Gastrocnemius medialis (tissue), 4 donors: ENCODE measurements around the gene ACTN4. TPM values are rescaled to one million over a fixed set of nuclear protein-coding genes. Genes with fewer than 3 reads are reported as not detected.

ENCODE experiments used
- ATAC-seq, 2 donors: fragments of 150-250 bp; one replicate each; pipeline ENCODE4 v1.9.1; 2016
- DNase-seq, 2 donors: peaks; one replicate each; pipeline ENCODE4 v3.0.0-alpha.2; 2019
- H3K27ac ChIP-seq, 4 donors: fragments of 200-600 bp; sonication (generic); 1 replicate in 1 of 4; 2 replicates in 3 of 4; pipeline ENCODE4 v1.5.1; 2016 to 2018; ENCODE audit warnings: mild to moderate bottlenecking in 2 of 4, moderate library complexity in 1 of 4
- H3K27me3 ChIP-seq, 3 donors: fragments of 200-600 bp; sonication (generic) in 2 of 3; 1 replicate in 1 of 3; 2 replicates in 2 of 3; pipeline versions ENCODE4 v1.5.1 to v1.6.0; 2016 to 2019; ENCODE audit warnings: mild to moderate bottlenecking in 1 of 3, moderate library complexity in 1 of 3
- H3K36me3 ChIP-seq, 2 donors: fragments of 200-600 bp; sonication (generic) in 1 of 2; one replicate each; pipeline ENCODE4 v1.5.1; 2017 to 2018
- H3K4me1 ChIP-seq, 2 donors: fragments of 200-600 bp; sonication (generic) in 1 of 2; one replicate each; pipeline ENCODE4 v1.5.1; 2016 to 2017; ENCODE audit warnings: mild to moderate bottlenecking in 2 of 2
- H3K4me3 ChIP-seq, 4 donors: fragments of 200-600 bp; sonication (generic) in 3 of 4; 1 replicate in 1 of 4; 2 replicates in 3 of 4; pipeline ENCODE4 v1.5.1; 2016 to 2019; ENCODE audit warnings: mild to moderate bottlenecking in 2 of 4
- H3K9me3 ChIP-seq, 3 donors: fragments of 200-600 bp; sonication (generic) in 2 of 3; 1 replicate in 1 of 3; 2 replicates in 2 of 3; pipeline ENCODE4 v1.5.1; 2016 to 2019
- CTCF ChIP-seq, 5 experiments: fragments of 450-650 bp in 3 of 5; fragments of 200-600 bp in 2 of 5; sonication (generic) in 2 of 5; IDR thresholded peaks in 4 of 5; conservative IDR thresholded peaks in 1 of 5; 1 replicate in 4 of 5; 2 replicates in 1 of 5; pipeline ENCODE4 v1.5.1; 2016 to 2019; ENCODE audit warnings: antibody characterized with exemption in 5 of 5, mild to moderate bottlenecking in 3 of 5, moderate library complexity in 3 of 5
- POLR2A ChIP-seq, 2 donors: fragments of 450-650 bp; IDR thresholded peaks; one replicate each; pipeline ENCODE4 v1.6.1; 2017; ENCODE audit warnings: antibody characterized with exemption in 2 of 2, mild to moderate bottlenecking in 2 of 2, moderate library complexity in 2 of 2
- in situ Hi-C, 4 donors: fragments of 200-750 bp; cut with MboI; loops; one replicate each; pipeline versions ENCODE4 v1.15.0 to v1.8.0; 2017; ENCODE audit warnings: low sequenced_read_pairs in 4 of 4
- intact Hi-C: fragments of 100-400 bp; cut with DNase I; formaldehyde crosslinking; loops from one replicate; pipeline ENCODE4 v1.15.1; 2023; ENCODE audit warnings: low total_unique reads
- total RNA-seq, 4 donors: library from RNA; depleted of rRNA; stranded (reverse); fragments of >200 nt; gene quantifications; one replicate each; pipeline versions ENCODE4 v1.1.0 to v1.2.3, GENCODE V29; 2016

The ACTN4 gene
- total RNA-seq, 4 donors from 2014 or later, result 32.0 to 85.3 (median 63.9) TPM

GRCh38 chr19:38723606-38723965 lies 76.1 kb downstream of the ACTN4 start:
- in situ Hi-C loops (no loop called here), intact Hi-C loops (no loop called here)
- no peak for ATAC-seq
- Histone ChIP-seq H3K27me3 (no peaks in the 10 kb centered on the region), H3K4me3 (no peak overlapping the region), H3K27ac (peak overlapping the region; percentile 23 to 78 (median 66)), H3K36me3 (peaks cover 8 to 78% of the 10 kb centered on the region in 2 donors), H3K4me1 (peaks cover 10 to 11% of the 10 kb centered on the region in 2 donors), H3K9me3 (no peaks in the 10 kb centered on the region)
- no peak for DNase-seq
- TF ChIP-seq CTCF (IDR thresholded peaks at IDR 0.05 in 4 of 5, conservative IDR thresholded peaks at IDR 0.05 in 1 of 5) (no peak), POLR2A (IDR thresholded peaks at IDR 0.05) (no peak)

- no peak for ATAC-seq
- in situ Hi-C loops (no loop called here), intact Hi-C loops (no loop called here)
- H3K27ac ChIP-seq, result peak overlapping the region in 3 of 4 donors; percentile 56 to 78 (median 76)
- no peaks in the 10 kb centered on the region for H3K9me3 ChIP-seq
- DNase-seq, result no peak
- no peak overlapping the region for H3K4me3 ChIP-seq
- no peak for TF ChIP-seq CTCF (IDR thresholded peaks at IDR 0.05 in 4 of 5, conservative IDR thresholded peaks at IDR 0.05 in 1 of 5)
- TF ChIP-seq POLR2A (IDR thresholded peaks at IDR 0.05), result no peak
- H3K36me3 ChIP-seq, result peaks cover 8 to 83% of the 10 kb centered on the region in 2 donors
- H3K27me3 ChIP-seq, result no peaks in the 10 kb centered on the region
- peaks cover 8 to 10% of the 10 kb centered on the region in 2 donors for H3K4me1 ChIP-seq
Measured at GRCh38 chr19:38723990-38724854, 76.8 kb downstream of the ACTN4 start.

GRCh38 chr19:38725469-38726283 lies 78.2 kb downstream of the ACTN4 start:
- H3K27me3 ChIP-seq, result no peaks in the 10 kb centered on the region
- in situ Hi-C loops (loop anchor here in 2 of 4 donors (25.0 kb wide), 1 partner anchor 187 kb away; the partner anchor contains the start of gene CCER2 (in 2 of the 2)), intact Hi-C loops (no loop called here)
- no peak overlapping the region for H3K4me3 ChIP-seq
- no peaks in the 10 kb centered on the region for H3K9me3 ChIP-seq
- ATAC-seq (no peak), DNase-seq (no peak)
- H3K36me3 ChIP-seq, result peaks cover 8 to 93% of the 10 kb centered on the region in 2 donors
- TF ChIP-seq CTCF (IDR thresholded peaks at IDR 0.05 in 4 of 5, conservative IDR thresholded peaks at IDR 0.05 in 1 of 5) (no peak), POLR2A (IDR thresholded peaks at IDR 0.05) (no peak)
- H3K4me1 ChIP-seq, result peaks cover 0 to under 1% of the 10 kb centered on the region in 2 donors
- H3K27ac ChIP-seq, result peak overlapping the region in 2 of 4 donors; percentile 19 to 40

- Histone ChIP-seq H3K36me3 (peaks cover 8 to 95% of the 10 kb centered on the region in 2 donors), H3K9me3 (no peaks in the 10 kb centered on the region), H3K4me3 (no peak overlapping the region), H3K4me1 (no peaks in the 10 kb centered on the region), H3K27me3 (no peaks in the 10 kb centered on the region), H3K27ac (peak overlapping the region in 3 of 4 donors; percentile 12 to 40 (median 19))
- in situ Hi-C loops (loop anchor here in 2 of 4 donors (25.0 kb wide), 1 partner anchor 186 kb away; the partner anchor contains the start of gene CCER2 (in 2 of the 2)), intact Hi-C loops (no loop called here)
- DNase-seq, result no peak
- ATAC-seq, result no peak
- TF ChIP-seq CTCF (IDR thresholded peaks at IDR 0.05 in 4 of 5, conservative IDR thresholded peaks at IDR 0.05 in 1 of 5) (no peak), POLR2A (IDR thresholded peaks at IDR 0.05) (no peak)
Measured at GRCh38 chr19:38726284-38726673, 78.8 kb downstream of the ACTN4 start.
